GM21515 (cell line): Measurements from ENCODE around the gene CSF3R.
"Not testable (repeated sequence)": the region's sequence is repeated elsewhere in the genome, so short reads cannot be mapped to it uniquely, and the experiment has no call there.

ENCODE experiments used
- ATAC-seq: cut with Tn5 transposase; IDR thresholded peaks from one replicate; pipeline ENCODE4 v1.9.1; 2021; ENCODE audit not compliant: unreplicated experiment

Gene CSF3R

DNA sequence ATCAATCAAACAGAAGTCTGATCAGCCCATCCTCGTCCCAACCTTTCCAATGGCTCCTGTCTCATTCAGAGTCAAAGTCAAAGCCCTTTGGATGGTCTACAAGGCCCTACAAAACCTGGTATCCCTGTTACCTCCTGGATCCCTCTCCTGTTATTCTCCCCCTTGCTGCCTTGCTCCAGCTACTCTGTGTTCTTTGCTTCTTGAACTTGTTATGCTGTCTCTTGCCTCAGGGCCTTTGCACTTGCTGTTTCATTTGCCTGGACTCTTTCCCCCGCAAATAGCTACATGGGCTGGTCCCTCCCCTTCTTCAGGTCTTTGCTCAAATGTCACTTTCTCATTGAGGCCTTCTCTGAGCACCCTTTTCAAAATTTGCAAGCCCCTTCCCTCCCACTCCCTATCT lies 1.4 kb upstream of the CSF3R start:
- ATAC-seq, result no peak

- ATAC-seq, result no peak
Observed at GRCh38 chr1:36481771-36482723, 666 bp downstream of the CSF3R start.

DNA sequence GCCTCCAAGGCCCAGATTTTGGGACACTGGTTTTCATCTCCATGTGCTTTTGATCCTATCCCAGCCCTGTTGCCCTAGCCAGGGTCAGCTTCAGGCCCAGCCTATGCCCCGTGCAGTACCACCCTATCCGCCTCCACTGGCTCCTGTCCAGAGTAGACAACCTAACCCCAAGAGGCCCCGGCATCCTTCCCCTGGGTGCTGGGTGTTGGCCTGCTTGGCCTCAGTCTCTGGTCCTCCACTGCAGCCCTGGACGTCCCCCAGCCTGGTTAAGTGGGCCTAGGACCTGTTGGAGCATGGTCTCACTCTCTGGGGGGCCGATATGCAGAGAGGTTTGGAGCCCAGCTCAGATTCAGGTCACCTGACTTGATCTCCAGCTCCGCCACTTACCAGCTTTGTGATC lies 1.6 kb downstream of the CSF3R start:
- ATAC-seq, result no peak

GRCh38 chr1:36480161-36480560 lies 2.6 kb downstream of the CSF3R start:
- no peak for ATAC-seq

- no peak for ATAC-seq
Observed at GRCh38 chr1:36479505-36480051, 3.1 kb downstream of the CSF3R start.

DNA sequence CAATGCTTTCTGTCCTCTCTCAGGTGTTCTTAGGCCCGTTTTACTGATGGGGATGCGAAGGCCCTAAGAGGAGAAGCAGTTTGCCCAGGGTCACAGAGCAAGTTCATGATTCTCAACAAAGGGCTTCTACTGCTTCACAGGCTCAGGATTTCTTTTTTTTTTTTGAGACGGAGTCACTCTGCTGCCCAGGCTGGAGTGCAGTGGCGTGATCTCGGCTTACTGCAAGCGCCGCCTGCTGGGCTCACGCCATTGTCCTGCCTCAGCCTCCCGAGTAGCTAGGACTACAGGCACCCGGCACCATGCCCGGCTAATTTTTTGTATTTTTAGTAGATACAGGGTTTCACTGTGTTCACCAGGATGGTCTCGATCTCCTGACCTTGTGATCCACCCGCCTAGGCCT lies 5.1 kb downstream of the CSF3R start:
- ATAC-seq, result not testable (repeated sequence)

DNA sequence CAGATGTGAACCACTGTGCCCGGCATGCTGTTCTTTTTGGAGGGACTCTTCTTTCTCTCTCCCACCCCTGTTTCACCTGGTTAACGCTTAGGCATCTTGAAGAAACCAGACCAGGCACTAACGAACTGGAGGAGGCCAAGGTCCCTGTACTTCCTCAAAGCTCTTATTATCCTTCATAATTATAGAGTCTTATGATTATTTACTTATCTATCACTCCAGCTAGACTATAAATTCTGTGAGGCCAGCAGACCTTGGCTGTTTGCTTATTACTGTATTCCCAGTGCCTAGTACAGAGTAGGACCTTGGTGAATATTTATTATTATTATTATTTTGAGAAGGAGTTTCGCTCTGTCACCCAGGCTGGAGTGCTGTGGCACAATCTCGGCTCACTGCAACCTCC lies 5.8 kb downstream of the CSF3R start:
- no peak for ATAC-seq

DNA sequence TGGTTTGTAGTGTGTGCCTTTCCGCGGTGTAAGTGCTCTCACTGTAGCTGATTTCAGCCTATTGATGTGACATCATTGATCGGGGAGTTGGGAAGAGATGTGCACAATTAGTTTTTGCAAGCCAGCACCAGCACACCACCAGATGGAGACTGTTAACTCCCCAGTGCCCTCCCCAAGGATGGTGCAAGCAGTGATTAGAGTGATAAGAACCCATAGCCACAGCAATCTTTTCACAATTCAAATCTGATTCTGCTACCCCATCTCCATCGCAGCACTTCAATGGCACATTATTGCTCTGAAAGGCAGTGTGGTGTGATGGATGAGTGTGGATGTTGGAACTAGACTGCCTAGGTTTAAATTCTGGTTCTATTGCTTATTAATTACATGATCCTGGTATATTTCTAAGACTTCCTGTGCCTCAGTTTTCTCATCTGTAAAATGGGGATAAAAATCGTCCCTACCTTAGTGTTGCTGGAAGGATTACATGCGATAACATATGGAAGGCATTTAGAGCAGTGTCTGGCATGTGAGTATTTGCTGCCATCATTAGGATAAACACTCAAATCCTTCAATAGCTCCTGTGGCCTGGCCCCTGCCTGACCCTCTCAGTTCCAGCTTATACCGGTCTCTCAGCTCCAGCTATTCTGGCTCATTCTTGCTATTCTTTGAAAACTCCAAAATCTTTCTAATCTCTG lies 6.7 kb downstream of the CSF3R start:
- no peak for ATAC-seq

- ATAC-seq, result no peak
Observed at GRCh38 chr1:36475341-36475740, 7.4 kb downstream of the CSF3R start.

- ATAC-seq, result no peak
Observed at GRCh38 chr1:36472656-36473055, 10.1 kb downstream of the CSF3R start.

DNA sequence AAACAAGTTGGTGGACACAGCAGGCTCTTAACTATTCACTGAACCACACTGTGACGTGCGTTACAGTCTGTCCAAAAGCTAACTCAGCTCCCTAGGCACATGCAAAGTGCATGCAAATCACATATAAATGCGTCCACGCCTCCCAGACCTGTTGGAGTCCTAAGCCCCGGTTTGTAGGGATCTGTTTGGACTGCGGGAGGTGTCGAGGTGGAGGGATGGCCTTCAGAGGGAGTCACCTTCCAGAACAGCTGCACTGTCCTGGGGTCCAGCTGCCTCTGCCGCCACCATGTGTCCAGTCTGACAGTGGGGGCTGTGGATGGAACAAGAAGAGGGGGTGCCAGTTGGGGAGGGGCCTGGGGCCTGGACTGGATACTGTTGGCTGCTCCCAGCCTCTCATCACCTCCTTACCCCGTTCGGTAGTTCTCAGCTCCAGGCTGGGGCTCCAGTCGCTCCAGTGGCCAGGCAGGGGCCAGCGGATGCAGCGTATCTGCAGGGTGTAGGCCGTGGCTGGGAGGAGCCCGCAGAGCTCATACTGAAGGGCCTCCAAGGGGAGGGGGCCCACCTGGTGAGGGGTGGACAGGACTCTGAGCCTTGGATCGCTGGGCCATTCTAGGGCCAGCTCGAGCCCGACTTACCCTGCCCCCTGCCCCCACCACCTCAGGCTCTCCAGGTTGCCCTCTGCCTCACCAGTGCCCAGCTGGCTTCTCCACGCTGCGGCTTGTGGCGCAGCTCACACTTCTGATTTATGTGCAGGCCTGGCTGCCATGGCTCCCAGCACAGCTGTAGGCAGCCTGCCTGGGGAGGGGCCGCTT lies 10.7 kb downstream of the CSF3R start:
- ATAC-seq, result no peak

- no peak for ATAC-seq
Observed at GRCh38 chr1:36469163-36469562, 13.6 kb downstream of the CSF3R start.

GRCh38 chr1:36467700-36468455 lies 14.8 kb downstream of the CSF3R start:
- no peak for ATAC-seq

DNA sequence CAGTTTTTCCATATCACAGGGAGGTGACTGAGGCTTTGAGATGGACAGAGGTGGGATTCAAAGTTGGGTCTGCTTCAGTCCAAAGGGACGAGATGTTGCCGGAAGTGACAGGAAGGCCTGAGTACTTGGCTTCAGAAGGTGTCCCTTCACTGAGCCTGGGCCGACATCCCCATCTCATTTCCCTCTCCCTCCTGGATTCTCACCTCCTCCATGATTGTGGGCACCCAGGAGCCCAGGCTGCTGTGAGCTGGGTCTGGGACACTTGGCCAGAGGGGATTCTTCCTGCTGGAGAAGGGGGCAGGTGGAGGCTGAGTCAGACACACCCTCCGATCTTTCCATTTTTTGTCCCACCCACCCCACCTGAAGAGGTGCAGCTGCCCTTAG lies 15.7 kb downstream of the CSF3R start:
- ATAC-seq, result no peak

DNA sequence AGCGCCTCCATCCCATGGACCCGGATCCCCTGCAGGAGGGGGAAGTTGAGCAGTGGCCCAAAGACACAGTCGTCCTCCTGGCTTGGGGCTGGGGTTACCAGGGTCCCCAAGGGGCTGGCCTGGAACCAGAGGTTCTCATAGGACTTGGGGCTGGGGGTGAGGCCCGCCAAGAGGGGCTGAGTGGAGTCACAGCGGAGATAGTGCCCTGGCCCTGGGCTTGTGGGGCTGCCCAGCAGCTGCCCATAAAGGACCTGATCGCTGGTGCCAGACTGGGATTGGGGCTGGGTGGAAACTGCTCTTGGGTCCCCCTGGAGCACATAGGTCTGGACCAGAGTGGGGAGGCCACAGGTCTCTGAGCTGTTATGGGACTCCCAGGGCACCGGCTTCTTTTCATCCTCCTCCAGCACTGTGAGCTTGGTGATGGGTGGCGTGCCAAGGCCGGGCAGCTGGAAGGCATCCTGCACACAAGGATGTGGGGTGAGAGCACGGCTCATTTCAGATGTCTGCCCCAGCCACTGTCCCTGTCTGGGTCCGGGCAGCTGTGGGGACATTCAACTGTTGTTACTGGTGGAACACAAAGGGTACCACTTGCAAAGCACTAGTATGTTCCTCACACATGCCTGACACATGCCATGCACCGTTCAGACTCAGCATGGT lies 16.2 kb downstream of the CSF3R start:
- ATAC-seq, result no peak

DNA sequence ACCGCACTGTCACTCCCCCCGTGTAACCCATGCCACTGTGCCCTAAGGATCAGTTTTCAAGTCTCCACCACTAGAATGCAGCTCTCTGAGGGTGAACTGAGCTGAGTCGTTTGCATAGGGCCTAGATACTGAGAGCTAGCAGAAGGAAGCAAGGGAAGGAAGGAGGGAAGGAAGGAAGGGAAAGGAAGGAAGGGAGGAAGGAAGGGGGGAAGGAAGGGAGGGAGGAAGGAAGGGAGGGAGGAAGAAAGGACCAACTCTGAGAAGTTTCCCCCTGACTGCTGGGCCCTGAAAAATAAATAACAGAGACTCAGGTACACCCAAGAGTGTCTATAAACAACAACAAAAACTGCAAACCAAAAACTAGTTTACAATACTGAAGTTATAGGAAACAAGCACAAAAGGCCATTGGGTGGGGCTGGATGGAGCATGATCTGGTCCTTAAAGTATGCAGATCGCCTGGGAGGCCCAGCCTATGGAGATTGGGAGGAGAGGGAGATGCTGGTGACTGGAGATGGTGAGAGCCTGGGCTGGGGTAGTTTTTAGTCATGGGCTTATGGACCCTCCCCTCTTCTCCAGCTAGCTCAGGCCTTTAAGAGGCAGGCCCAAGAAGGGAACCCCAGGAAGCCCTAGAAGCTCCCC lies 16.9 kb downstream of the CSF3R start:
- ATAC-seq, result no peak

- peak; percentile 22 for ATAC-seq
Observed at GRCh38 chr1:36464605-36465393, 17.9 kb downstream of the CSF3R start.

DNA sequence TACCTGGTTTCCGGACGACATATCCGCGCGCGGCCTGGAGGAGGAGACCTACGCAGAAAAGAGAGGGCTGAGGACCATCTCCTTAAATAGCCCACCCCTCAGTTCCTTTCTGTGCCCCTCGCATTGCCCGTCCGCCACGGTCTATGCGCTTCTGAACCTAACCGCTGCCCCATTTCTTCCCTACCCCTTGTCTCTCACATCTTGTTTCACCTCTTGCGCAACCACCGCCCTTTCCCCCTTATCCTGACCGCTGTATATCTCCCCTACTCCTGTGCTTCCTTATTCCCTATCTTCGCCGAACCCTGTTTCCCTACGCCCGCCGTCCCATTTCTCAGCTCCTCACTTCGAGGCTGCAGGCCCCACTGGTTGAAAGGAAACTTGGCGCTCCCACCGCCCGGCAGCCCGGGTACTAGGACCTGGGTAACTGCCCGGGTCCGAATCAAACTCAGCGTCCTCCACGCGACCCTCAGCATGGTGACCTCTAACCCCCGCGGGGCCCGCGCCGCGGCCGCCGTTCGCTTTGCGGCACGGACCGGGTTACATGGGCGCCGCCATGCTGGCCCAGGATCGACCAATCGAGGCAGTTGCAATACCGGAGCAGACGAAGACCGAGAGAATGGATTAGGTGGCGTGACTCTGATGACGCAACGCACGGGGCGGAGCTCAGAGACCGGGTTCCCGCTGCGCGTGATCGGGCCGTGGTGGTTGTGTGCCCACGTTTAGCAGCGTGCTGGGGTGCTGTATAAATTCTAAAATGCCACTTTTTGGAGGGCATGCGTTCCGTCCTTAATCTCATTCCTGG lies 18.7 kb downstream of the CSF3R start, which contains the start of gene MRPS15:
Gene MRPS15, minus strand, starts transcription at position 582 of the 802 bp plus-strand sequence. Its CDS starts 109 bp downstream, at position 473.
- ATAC-seq, result peak; percentile 92
